Kidney epithelial cell (primary cell): Measurements from ENCODE around the gene FDPS. TPM values are rescaled to one million over a fixed set of nuclear protein-coding genes. Genes with fewer than 3 reads are reported as not detected.

Experiments used
- DNase-seq: peaks from one replicate; pipeline ENCODE4 v3.0.0-alpha.2; 2010; ENCODE audit warnings: low read depth
- H3K27me3 ChIP-seq: 2 replicates; pipeline ENCODE4 v1.6.0; 2011; ENCODE audit warnings: low read length; ENCODE audit not compliant: control insufficient read depth, insufficient read depth
- H3K36me3 ChIP-seq: 2 replicates; pipeline ENCODE4 v1.5.1; 2011; ENCODE audit warnings: low read length; ENCODE audit not compliant: control insufficient read depth, insufficient read depth
- H3K4me3 ChIP-seq: 2 replicates; pipeline ENCODE4 v1.5.1; 2011; ENCODE audit warnings: low read depth, mild to moderate bottlenecking, control low read depth, low read length
- total RNA-seq: library from RNA; depleted of rRNA; stranded (reverse); fragments of >200 nt; gene quantifications from 2 replicates; pipeline ENCODE4 v1.2.3, GENCODE V29; 2015
- TF ChIP-seq, protein P1 (sequence below): IDR thresholded peaks from 2 replicates; pipeline ENCODE4 v1.5.1; 2011; ENCODE audit warnings: mild to moderate bottlenecking, moderate library complexity, low read length, control low read depth, inconsistent platforms; ENCODE audit not compliant: insufficient read depth, poor library complexity, severe bottlenecking

The FDPS gene
- 248 and 271 TPM in 2 replicates for total RNA-seq

DNA sequence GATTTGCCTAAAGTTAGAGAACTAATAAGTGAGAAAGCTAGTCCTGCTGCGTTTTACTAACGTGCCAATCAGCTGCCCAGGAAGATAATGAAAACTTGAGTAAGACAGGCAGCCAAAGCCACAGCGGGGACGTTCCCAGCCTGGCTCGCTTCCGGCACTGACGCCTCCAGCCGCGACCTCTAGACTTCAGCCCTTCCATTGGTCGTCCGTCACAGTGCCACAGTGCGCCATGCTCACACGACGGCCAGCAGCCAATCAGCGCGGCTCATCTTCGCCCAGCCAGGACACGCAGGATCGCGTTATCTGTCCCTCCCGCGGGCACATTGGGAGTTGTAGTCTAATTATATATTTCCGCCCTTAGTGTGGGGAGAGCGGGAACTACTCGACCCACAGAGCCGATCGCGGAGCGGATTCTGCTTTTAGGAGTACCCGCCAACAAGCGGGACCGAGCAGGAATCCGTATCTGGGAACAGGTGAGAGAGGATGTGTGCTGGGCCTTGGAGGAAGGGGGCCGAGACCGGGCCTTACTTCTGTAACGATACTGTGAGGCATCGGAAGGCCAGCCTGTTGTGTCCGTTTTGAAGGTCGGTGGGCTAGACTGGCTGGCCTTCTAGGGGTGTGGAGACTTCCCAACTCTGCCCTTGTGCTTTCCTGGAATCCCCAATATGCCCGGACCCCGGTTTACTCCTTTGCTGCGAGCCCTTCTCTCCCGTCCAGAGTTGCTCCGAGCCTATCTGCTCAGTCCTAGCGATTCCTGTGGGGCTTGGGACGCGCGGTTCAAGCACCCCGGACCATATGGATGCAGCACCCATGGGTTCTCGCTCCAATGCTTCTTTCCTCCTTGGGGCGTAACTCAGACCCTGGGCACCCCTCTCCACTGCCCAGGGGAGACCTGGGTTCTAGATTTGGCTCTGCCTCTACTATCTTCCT lies at the start of gene FDPS:
Gene FDPS (plus strand): TSS at position 374 of the 930 bp plus-strand sequence. CDS start 924 bp downstream, outside the sequence.
- Histone ChIP-seq H3K4me3 (peak within 1 kb of the TSS; percentile 84), H3K27me3 (no peaks in the 10 kb centered on the region)

DNA sequence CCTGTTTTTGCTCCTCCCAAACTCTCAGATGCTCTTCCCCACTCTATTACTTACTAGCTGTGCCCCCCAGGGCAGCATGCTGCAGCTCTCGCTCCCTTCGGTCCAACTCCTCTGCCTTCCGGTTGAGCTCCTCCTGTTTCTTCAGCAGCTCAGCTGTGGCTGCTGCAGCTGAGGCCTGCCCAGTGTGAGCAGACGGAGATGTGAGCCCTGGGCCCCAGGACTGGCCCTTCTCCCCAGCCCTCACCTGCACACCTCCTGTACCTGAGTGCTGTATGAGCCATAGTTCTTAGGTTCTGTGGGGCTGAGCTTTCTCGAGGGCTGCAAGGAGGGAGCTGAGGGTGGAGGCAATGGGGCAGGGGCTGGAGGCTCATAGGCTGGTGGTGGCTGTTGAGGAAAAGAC lies 48.4 kb upstream of the FDPS start:
- TF ChIP-seq, protein P1, sequence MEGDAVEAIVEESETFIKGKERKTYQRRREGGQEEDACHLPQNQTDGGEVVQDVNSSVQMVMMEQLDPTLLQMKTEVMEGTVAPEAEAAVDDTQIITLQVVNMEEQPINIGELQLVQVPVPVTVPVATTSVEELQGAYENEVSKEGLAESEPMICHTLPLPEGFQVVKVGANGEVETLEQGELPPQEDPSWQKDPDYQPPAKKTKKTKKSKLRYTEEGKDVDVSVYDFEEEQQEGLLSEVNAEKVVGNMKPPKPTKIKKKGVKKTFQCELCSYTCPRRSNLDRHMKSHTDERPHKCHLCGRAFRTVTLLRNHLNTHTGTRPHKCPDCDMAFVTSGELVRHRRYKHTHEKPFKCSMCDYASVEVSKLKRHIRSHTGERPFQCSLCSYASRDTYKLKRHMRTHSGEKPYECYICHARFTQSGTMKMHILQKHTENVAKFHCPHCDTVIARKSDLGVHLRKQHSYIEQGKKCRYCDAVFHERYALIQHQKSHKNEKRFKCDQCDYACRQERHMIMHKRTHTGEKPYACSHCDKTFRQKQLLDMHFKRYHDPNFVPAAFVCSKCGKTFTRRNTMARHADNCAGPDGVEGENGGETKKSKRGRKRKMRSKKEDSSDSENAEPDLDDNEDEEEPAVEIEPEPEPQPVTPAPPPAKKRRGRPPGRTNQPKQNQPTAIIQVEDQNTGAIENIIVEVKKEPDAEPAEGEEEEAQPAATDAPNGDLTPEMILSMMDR, result no peak
- Histone ChIP-seq H3K4me3 (no peak overlapping the region), H3K36me3 (no peaks in the 10 kb centered on the region), H3K27me3 (no peaks in the 10 kb centered on the region)
- no peak for DNase-seq

More for the DNA sequence above, at the start of gene FDPS:
- peaks cover 4% of the 10 kb centered on the region for H3K36me3 ChIP-seq
- DNase-seq, result peak; percentile 96
- TF ChIP-seq, protein P1, result no peak

- no peaks in the 10 kb centered on the region for H3K36me3 ChIP-seq
- H3K27me3 ChIP-seq, result no peaks in the 10 kb centered on the region
- TF ChIP-seq, protein P1, result no peak
- peak overlapping the region; percentile 74 for H3K4me3 ChIP-seq
- no peak for DNase-seq
These were observed 47.2 kb upstream of the FDPS start for GRCh38 chr1:155261493-155261851.

GRCh38 chr1:155261852-155262673 lies 46.6 kb upstream of the FDPS start, which contains the start of gene SCAMP3:
SCAMP3 (minus strand) TSS chr1:155262360; CDS start chr1:155262151, 209 bp downstream.
- DNase-seq, result peak; percentile 98
- H3K27me3 ChIP-seq, result no peaks in the 10 kb centered on the region
- peaks cover 1% of the 10 kb centered on the region for H3K36me3 ChIP-seq
- peak within 1 kb of the TSS; percentile 74 for H3K4me3 ChIP-seq
- TF ChIP-seq, protein P1, result no peak

DNA sequence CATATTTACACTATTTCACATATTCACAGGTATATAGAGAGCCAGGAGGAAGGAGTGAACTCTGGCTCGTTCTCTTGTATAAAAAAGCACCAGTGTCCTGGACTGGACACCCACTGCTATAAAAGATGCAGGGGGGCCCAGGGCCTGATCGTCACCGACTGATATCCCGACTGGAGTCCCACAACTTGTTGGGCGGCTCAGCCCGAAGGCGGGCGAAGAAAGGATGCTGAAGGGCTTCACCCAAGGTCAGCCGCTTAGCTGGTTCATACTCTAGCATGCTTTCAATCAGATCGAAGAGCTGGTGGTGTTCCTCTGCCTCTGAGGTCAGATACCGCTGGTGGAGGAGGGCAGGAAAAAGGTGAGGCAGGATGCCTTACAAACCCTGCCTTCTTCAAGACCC lies 45.6 kb upstream of the FDPS start:
- no peak for DNase-seq
- TF ChIP-seq, protein P1, result no peak
- no peaks in the 10 kb centered on the region for H3K27me3 ChIP-seq
- peaks cover 3% of the 10 kb centered on the region for H3K36me3 ChIP-seq
- H3K4me3 ChIP-seq, result no peak overlapping the region
